ENCODE measurements around the gene ITPR1. TPM values are rescaled to one million over a fixed set of nuclear protein-coding genes. Genes with fewer than 3 reads are reported as not detected.

ITPR1 gene
- total RNA-seq, 1 experiment from 2014 or later: 8.7 TPM

DNA sequence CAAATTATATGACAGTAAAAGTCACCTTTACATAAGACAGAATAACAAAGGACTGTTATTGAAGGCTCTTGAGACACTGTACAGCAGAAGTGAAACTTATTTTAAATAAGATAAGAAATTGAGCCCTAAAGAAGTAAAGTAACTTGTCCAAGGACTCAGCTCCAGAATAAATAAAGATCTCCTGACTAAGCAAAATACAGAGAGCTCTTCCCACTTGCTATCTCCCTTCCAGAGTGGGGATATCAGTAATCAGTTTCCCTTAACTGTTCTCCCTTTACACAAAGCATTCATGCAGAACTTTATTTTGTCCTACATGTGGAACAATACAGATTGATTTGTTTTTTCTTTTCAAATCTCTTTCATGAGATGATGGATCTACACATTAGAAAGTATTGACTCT is 356.6 kb downstream of the ITPR1 start:
- no TSS peak for BruUV-seq (replicated peaks)
- Histone ChIP-seq H3K9me3 (ENCODE audit: control insufficient read depth, insufficient read depth, low read depth, low read length) (no peaks in the 10 kb centered on the region), H3K36me3 (ENCODE audit: control insufficient read depth, insufficient read depth, low read length) (no peaks in the 10 kb centered on the region), H3K4me3 (ENCODE audit: low read depth in 2 of 2, low read length in 2 of 2) (no peak overlapping the region), H3K27me3 (ENCODE audit: control insufficient read depth, insufficient read depth, low read length) (no peaks in the 10 kb centered on the region), H3K4me1 (ENCODE audit: control insufficient read depth, insufficient read depth, low read length) (no peaks in the 10 kb centered on the region), H3K27ac (ENCODE audit: low read length) (no peak overlapping the region)
- POLR2A ChIA-PET: no interaction called here
- CTCF ChIA-PET: no interaction called here
- no peak for TF ChIP-seq POLR2AphosphoS5 (IDR thresholded peaks at IDR 0.05; ENCODE audit: low read depth, low read length)
- TF ChIP-seq, protein P1, sequence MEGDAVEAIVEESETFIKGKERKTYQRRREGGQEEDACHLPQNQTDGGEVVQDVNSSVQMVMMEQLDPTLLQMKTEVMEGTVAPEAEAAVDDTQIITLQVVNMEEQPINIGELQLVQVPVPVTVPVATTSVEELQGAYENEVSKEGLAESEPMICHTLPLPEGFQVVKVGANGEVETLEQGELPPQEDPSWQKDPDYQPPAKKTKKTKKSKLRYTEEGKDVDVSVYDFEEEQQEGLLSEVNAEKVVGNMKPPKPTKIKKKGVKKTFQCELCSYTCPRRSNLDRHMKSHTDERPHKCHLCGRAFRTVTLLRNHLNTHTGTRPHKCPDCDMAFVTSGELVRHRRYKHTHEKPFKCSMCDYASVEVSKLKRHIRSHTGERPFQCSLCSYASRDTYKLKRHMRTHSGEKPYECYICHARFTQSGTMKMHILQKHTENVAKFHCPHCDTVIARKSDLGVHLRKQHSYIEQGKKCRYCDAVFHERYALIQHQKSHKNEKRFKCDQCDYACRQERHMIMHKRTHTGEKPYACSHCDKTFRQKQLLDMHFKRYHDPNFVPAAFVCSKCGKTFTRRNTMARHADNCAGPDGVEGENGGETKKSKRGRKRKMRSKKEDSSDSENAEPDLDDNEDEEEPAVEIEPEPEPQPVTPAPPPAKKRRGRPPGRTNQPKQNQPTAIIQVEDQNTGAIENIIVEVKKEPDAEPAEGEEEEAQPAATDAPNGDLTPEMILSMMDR (IDR thresholded peaks at IDR 0.05): no peak
- no peak for TF ChIP-seq SIN3A (IDR thresholded peaks at IDR 0.05; ENCODE audit: borderline replicate concordance, insufficient read depth, low read depth, low read length)
- TF ChIP-seq, protein P2, sequence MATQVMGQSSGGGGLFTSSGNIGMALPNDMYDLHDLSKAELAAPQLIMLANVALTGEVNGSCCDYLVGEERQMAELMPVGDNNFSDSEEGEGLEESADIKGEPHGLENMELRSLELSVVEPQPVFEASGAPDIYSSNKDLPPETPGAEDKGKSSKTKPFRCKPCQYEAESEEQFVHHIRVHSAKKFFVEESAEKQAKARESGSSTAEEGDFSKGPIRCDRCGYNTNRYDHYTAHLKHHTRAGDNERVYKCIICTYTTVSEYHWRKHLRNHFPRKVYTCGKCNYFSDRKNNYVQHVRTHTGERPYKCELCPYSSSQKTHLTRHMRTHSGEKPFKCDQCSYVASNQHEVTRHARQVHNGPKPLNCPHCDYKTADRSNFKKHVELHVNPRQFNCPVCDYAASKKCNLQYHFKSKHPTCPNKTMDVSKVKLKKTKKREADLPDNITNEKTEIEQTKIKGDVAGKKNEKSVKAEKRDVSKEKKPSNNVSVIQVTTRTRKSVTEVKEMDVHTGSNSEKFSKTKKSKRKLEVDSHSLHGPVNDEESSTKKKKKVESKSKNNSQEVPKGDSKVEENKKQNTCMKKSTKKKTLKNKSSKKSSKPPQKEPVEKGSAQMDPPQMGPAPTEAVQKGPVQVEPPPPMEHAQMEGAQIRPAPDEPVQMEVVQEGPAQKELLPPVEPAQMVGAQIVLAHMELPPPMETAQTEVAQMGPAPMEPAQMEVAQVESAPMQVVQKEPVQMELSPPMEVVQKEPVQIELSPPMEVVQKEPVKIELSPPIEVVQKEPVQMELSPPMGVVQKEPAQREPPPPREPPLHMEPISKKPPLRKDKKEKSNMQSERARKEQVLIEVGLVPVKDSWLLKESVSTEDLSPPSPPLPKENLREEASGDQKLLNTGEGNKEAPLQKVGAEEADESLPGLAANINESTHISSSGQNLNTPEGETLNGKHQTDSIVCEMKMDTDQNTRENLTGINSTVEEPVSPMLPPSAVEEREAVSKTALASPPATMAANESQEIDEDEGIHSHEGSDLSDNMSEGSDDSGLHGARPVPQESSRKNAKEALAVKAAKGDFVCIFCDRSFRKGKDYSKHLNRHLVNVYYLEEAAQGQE (IDR thresholded peaks at IDR 0.05; ENCODE audit: insufficient read depth in 1 of 2, low read depth in 2 of 2, low read length in 1 of 2): no peak
- TF ChIP-seq TCF7L2 (IDR thresholded peaks at IDR 0.05; ENCODE audit: low read depth, low read length): no peak
- ATAC-seq: no peak
- in situ Hi-C loops (cut with HindIII; ENCODE audit: low pct_unique_long_range_greater_than_20kb, low sequenced_read_pairs): no loop called here
- DNase-seq (ENCODE audit: low read depth, low spot score): no peak
- intact Hi-C loops (cut with micrococcal nuclease; ENCODE audit: unreplicated experiment): no loop called here

DNA sequence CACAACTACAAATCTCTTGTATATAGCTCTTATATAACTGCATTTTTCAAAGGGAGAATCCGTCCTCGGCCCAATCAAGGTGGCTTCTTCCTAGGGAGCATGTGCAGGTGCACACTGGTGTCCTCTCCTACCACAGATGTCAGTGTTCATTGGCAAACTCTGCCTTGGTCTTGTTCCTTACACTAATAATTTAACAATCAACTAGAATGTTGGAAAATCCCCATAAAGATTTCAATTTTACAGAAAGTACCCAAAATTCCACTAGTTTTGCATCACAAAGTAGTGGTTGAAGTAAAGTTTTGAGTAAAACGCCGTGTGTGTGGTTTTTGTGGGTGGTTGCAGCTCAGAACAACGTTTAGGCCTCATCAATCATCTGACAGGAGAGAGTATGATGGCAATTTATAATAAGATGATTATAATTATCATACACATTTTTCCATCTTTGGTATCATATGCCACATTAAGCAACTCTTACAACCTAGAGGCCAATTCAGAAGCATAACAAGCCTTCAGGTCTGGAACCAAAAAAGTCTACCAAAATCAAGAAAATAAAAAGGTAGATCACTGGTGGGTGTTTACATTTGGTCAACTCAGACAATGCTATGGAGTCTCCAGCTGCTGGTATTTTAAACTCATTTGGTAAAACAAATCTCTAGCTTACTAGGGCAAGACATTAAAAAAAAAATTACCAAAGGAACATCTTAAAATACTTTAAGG is 357.2 kb downstream of the ITPR1 start:
- POLR2A ChIA-PET: no interaction called here
- Histone ChIP-seq H3K27ac (ENCODE audit: low read length) (no peak overlapping the region), H3K27me3 (ENCODE audit: control insufficient read depth, insufficient read depth, low read length) (no peaks in the 10 kb centered on the region), H3K4me3 (ENCODE audit: low read depth in 2 of 2, low read length in 2 of 2) (no peak overlapping the region), H3K36me3 (ENCODE audit: control insufficient read depth, insufficient read depth, low read length) (no peaks in the 10 kb centered on the region), H3K9me3 (ENCODE audit: control insufficient read depth, insufficient read depth, low read depth, low read length) (no peaks in the 10 kb centered on the region), H3K4me1 (ENCODE audit: control insufficient read depth, insufficient read depth, low read length) (no peaks in the 10 kb centered on the region)
- intact Hi-C loops (cut with micrococcal nuclease; ENCODE audit: unreplicated experiment): no loop called here
- ATAC-seq (no peak), DNase-seq (ENCODE audit: low read depth, low spot score) (no peak)
- TF ChIP-seq, protein P1 (IDR thresholded peaks at IDR 0.05): no peak
- no peak for TF ChIP-seq SIN3A (IDR thresholded peaks at IDR 0.05; ENCODE audit: borderline replicate concordance, insufficient read depth, low read depth, low read length)
- TF ChIP-seq, protein P2 (IDR thresholded peaks at IDR 0.05; ENCODE audit: insufficient read depth in 1 of 2, low read depth in 2 of 2, low read length in 1 of 2): no peak
- TF ChIP-seq POLR2AphosphoS5 (IDR thresholded peaks at IDR 0.05; ENCODE audit: low read depth, low read length): no peak
- no peak for TF ChIP-seq TCF7L2 (IDR thresholded peaks at IDR 0.05; ENCODE audit: low read depth, low read length)
- in situ Hi-C loops (cut with HindIII; ENCODE audit: low pct_unique_long_range_greater_than_20kb, low sequenced_read_pairs): no loop called here
- BruUV-seq (replicated peaks): no TSS peak
- CTCF ChIA-PET: no interaction called here

Measured in Panc1 (cell line).